GM18909 (cell line): ENCODE data around the gene ALG2.
"Not testable (repeated sequence)": the region's sequence is repeated elsewhere in the genome, so short reads cannot be mapped to it uniquely, and the experiment has no call there.

Experiments
- ATAC-seq: cut with Tn5 transposase; IDR thresholded peaks from one replicate; pipeline ENCODE4 v1.9.1; 2021; ENCODE audit warnings: mild to moderate bottlenecking; ENCODE audit not compliant: unreplicated experiment, poor library complexity

The ALG2 gene

GRCh38 chr9:99196484-99196883, 25.3 kb downstream of the ALG2 start:
- not testable (repeated sequence) for ATAC-seq

- ATAC-seq, result no peak
Observed at GRCh38 chr9:99193466-99193821, 28.3 kb downstream of the ALG2 start.

- no peak for ATAC-seq
Observed at GRCh38 chr9:99192786-99193465, 28.8 kb downstream of the ALG2 start.

- ATAC-seq, result no peak
Observed at GRCh38 chr9:99190597-99191283, 31.0 kb downstream of the ALG2 start.

GRCh38 chr9:99189887-99190596, 31.7 kb downstream of the ALG2 start:
- no peak for ATAC-seq

GRCh38 chr9:99189186-99189585, 32.6 kb downstream of the ALG2 start:
- no peak for ATAC-seq

GRCh38 chr9:99187311-99187710, 34.4 kb downstream of the ALG2 start:
- ATAC-seq, result no peak

GRCh38 chr9:99185934-99186333, 35.8 kb downstream of the ALG2 start:
- ATAC-seq, result no peak

GRCh38 chr9:99185348-99185632, 36.5 kb downstream of the ALG2 start:
- no peak for ATAC-seq

GRCh38 chr9:99184475-99185347, 37.0 kb downstream of the ALG2 start:
- ATAC-seq, result peak; percentile 62

GRCh38 chr9:99184110-99184474, 37.6 kb downstream of the ALG2 start:
- no peak for ATAC-seq

GRCh38 chr9:99183616-99184015, 38.1 kb downstream of the ALG2 start:
- ATAC-seq, result no peak

GRCh38 chr9:99182356-99182755, 39.4 kb downstream of the ALG2 start:
- ATAC-seq, result no peak

GRCh38 chr9:99181621-99182020, 40.1 kb downstream of the ALG2 start:
- ATAC-seq, result peak; percentile 47

GRCh38 chr9:99181206-99181605, 40.5 kb downstream of the ALG2 start:
- no peak for ATAC-seq

GRCh38 chr9:99180662-99181061, 41.1 kb downstream of the ALG2 start:
- no peak for ATAC-seq

GRCh38 chr9:99180199-99180598, 41.5 kb downstream of the ALG2 start:
- ATAC-seq, result peak; percentile 41

GRCh38 chr9:99178912-99179872, 42.5 kb downstream of the ALG2 start:
- ATAC-seq, result no peak

- ATAC-seq, result no peak
Observed at GRCh38 chr9:99177576-99178366, 44.0 kb downstream of the ALG2 start.
